Panc1 (cell line): Measurements from ENCODE around the gene GTPBP4.

ENCODE experiments used
- SIN3A ChIP-seq: IDR thresholded peaks from 2 replicates; pipeline ENCODE4 v1.6.1; 2012; ENCODE audit warnings: low read depth, mild to moderate bottlenecking, low read length, moderate library complexity, borderline replicate concordance; ENCODE audit not compliant: insufficient read depth
- TF ChIP-seq, protein P1 (sequence below), 2 experiments: IDR thresholded peaks; 2 replicates each; pipeline ENCODE4 v1.6.1; 2011 to 2012; ENCODE audit warnings: low read depth in 2 of 2, control low read depth in 1 of 2, low read length in 1 of 2, mild to moderate bottlenecking in 1 of 2, moderate library complexity in 1 of 2; ENCODE audit not compliant: insufficient read depth in 1 of 2

DNA sequence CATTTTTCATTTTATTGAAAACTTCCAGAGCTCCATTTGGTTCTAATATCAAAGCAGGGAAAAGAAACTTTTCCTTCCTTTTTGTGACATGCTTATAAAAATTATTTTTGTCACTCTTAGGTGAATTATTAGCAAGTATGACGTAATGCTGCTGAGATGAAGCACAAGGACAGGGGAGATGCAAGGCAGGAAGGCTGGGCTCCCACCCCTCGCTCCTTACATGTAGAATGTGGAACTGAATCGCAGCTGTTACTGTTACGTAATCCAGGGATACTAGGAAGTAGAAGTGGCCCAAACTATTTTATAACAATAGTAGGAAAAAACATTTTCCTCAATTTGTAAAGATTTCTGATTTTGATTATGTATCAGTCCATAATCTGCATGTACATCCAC is 17.1 kb upstream of the GTPBP4 start:
- no peak for TF ChIP-seq SIN3A
- TF ChIP-seq, protein P1, sequence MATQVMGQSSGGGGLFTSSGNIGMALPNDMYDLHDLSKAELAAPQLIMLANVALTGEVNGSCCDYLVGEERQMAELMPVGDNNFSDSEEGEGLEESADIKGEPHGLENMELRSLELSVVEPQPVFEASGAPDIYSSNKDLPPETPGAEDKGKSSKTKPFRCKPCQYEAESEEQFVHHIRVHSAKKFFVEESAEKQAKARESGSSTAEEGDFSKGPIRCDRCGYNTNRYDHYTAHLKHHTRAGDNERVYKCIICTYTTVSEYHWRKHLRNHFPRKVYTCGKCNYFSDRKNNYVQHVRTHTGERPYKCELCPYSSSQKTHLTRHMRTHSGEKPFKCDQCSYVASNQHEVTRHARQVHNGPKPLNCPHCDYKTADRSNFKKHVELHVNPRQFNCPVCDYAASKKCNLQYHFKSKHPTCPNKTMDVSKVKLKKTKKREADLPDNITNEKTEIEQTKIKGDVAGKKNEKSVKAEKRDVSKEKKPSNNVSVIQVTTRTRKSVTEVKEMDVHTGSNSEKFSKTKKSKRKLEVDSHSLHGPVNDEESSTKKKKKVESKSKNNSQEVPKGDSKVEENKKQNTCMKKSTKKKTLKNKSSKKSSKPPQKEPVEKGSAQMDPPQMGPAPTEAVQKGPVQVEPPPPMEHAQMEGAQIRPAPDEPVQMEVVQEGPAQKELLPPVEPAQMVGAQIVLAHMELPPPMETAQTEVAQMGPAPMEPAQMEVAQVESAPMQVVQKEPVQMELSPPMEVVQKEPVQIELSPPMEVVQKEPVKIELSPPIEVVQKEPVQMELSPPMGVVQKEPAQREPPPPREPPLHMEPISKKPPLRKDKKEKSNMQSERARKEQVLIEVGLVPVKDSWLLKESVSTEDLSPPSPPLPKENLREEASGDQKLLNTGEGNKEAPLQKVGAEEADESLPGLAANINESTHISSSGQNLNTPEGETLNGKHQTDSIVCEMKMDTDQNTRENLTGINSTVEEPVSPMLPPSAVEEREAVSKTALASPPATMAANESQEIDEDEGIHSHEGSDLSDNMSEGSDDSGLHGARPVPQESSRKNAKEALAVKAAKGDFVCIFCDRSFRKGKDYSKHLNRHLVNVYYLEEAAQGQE (IDR thresholded peaks at IDR 0.05; ENCODE audit: insufficient read depth in 1 of 2, low read depth in 2 of 2, low read length in 1 of 2) = no peak
